ENCODE data around the gene PEPD. TPM values are rescaled to one million over a fixed set of nuclear protein-coding genes. Genes with fewer than 3 reads are reported as not detected.
"Not testable (repeated sequence)": the region's sequence is repeated elsewhere in the genome, so short reads cannot be mapped to it uniquely, and the experiment has no call there.

The PEPD gene
- total RNA-seq, 1 donor from 2014 or later = 112 TPM

GRCh38 chr19:33492951-33493350 is 28.6 kb downstream of the PEPD start:
- no peak for TF ChIP-seq CTCF (IDR thresholded peaks at IDR 0.05)
- H3K4me1 ChIP-seq = no peaks in the 10 kb centered on the region
- peaks cover 3 to 22% of the 10 kb centered on the region in 2 donors for H3K36me3 ChIP-seq
- H3K4me3 ChIP-seq = no peak overlapping the region
- intact Hi-C loops (cut with DNase I) = no loop called here
- H3K9me3 ChIP-seq = no peaks in the 10 kb centered on the region
- DNase-seq (ENCODE audit: low spot score in 2 of 2) = no peak
- no peaks in the 10 kb centered on the region for H3K27me3 ChIP-seq
- no peak overlapping the region for H3K27ac ChIP-seq

- Histone ChIP-seq H3K27me3 (no peaks in the 10 kb centered on the region), H3K4me3 (no peak overlapping the region), H3K9me3 (no peaks in the 10 kb centered on the region), H3K4me1 (no peaks in the 10 kb centered on the region), H3K27ac (no peak overlapping the region), H3K36me3 (peaks cover 0 to 18% of the 10 kb centered on the region in 2 donors)
- no peak for TF ChIP-seq CTCF (IDR thresholded peaks at IDR 0.05)
- DNase-seq (ENCODE audit: low spot score in 2 of 2) = no peak
- intact Hi-C loops (cut with DNase I) = no loop called here
These were observed 29.5 kb downstream of the PEPD start for GRCh38 chr19:33492090-33492489.

GRCh38 chr19:33490596-33490995 is 31.0 kb downstream of the PEPD start:
- H3K36me3 ChIP-seq = peaks cover 0 to 14% of the 10 kb centered on the region in 2 donors
- intact Hi-C loops (cut with DNase I); H3K9me3 ChIP-seq; H3K4me3 ChIP-seq; DNase-seq (ENCODE audit: low spot score in 2 of 2); H3K4me1 ChIP-seq; H3K27me3 ChIP-seq; H3K27ac ChIP-seq: not testable (repeated sequence)

- intact Hi-C loops (cut with DNase I) = no loop called here
- TF ChIP-seq CTCF (IDR thresholded peaks at IDR 0.05) = no peak
- H3K4me3 ChIP-seq = no peak overlapping the region
- H3K36me3 ChIP-seq = peaks cover 1 to 15% of the 10 kb centered on the region in 2 donors
- H3K27me3 ChIP-seq = no peaks in the 10 kb centered on the region
- no peaks in the 10 kb centered on the region for H3K9me3 ChIP-seq
- DNase-seq (ENCODE audit: low spot score in 2 of 2) = no peak
- no peak overlapping the region for H3K27ac ChIP-seq
- H3K4me1 ChIP-seq = no peaks in the 10 kb centered on the region
These were observed 31.5 kb downstream of the PEPD start for GRCh38 chr19:33490041-33490451.

- intact Hi-C loops (cut with DNase I) = no loop called here
- no peak for DNase-seq (ENCODE audit: low spot score in 2 of 2)
- Histone ChIP-seq H3K4me3 (no peak overlapping the region), H3K27ac (no peak overlapping the region), H3K4me1 (no peaks in the 10 kb centered on the region), H3K9me3 (peaks cover 0 to under 1% of the 10 kb centered on the region in 2 donors), H3K27me3 (no peaks in the 10 kb centered on the region), H3K36me3 (peaks cover 4 to 23% of the 10 kb centered on the region in 2 donors)
- TF ChIP-seq CTCF (IDR thresholded peaks at IDR 0.05) = no peak
These were observed 32.8 kb downstream of the PEPD start for GRCh38 chr19:33488826-33489225.

GRCh38 chr19:33487901-33488800 is 33.4 kb downstream of the PEPD start:
- H3K27ac ChIP-seq = no peak overlapping the region
- H3K9me3 ChIP-seq = peaks cover 0 to 7% of the 10 kb centered on the region in 2 donors
- no peak overlapping the region for H3K4me3 ChIP-seq
- no peak for DNase-seq (ENCODE audit: low spot score in 2 of 2)
- intact Hi-C loops (cut with DNase I) = no loop called here
- H3K4me1 ChIP-seq = no peaks in the 10 kb centered on the region
- TF ChIP-seq CTCF (IDR thresholded peaks at IDR 0.05) = no peak
- no peaks in the 10 kb centered on the region for H3K27me3 ChIP-seq
- peaks cover 4 to 29% of the 10 kb centered on the region in 2 donors for H3K36me3 ChIP-seq
